Neural cell (in vitro differentiated cells): Measurements from ENCODE around the gene ABHD14A. TPM values are rescaled to one million over a fixed set of nuclear protein-coding genes. Genes with fewer than 3 reads are reported as not detected.

Experiments used
- H2AFZ ChIP-seq: fragments of 200-600, 300-800 bp; sonication (generic), shearing (Covaris generic); 2 replicates; pipeline ENCODE4 v1.6.0; 2014; ENCODE audit warnings: low read depth, mild to moderate bottlenecking, antibody characterized with exemption, low read length, moderate library complexity
- H3F3A ChIP-seq: fragments of 200-600 bp; shearing (Covaris generic); 2 replicates; pipeline ENCODE4 v1.6.1; 2016; ENCODE audit warnings: mild to moderate bottlenecking, moderate library complexity, mixed read lengths, antibody characterized with exemption, low read length; ENCODE audit not compliant: insufficient read depth, poor library complexity, severe bottlenecking
- H3K27ac ChIP-seq: fragments of 200-600, 300-800 bp; sonication (generic), shearing (Covaris generic); 2 replicates; pipeline ENCODE4 v1.5.1; 2014; ENCODE audit warnings: mild to moderate bottlenecking, low read length, moderate library complexity
- H3K27me3 ChIP-seq: fragments of 300-800, 200-600 bp; sonication (generic), shearing (Covaris generic); 2 replicates; pipeline ENCODE4 v1.6.0; 2014; ENCODE audit warnings: mild to moderate bottlenecking, low read depth, low read length, moderate library complexity; ENCODE audit not compliant: insufficient read depth
- H3K36me3 ChIP-seq: fragments of 300-800, 200-600 bp; sonication (generic), shearing (Covaris generic); 2 replicates; pipeline ENCODE4 v1.5.1; 2014; ENCODE audit warnings: mild to moderate bottlenecking, antibody characterized with exemption, low read length, moderate library complexity; ENCODE audit not compliant: insufficient read depth
- H3K4me2 ChIP-seq: fragments of 300-800, 200-600 bp; sonication (generic), shearing (Covaris generic); 2 replicates; pipeline ENCODE4 v1.6.0; 2014; ENCODE audit warnings: mild to moderate bottlenecking, low read length
- H3K4me3 ChIP-seq: fragments of 300-800, 200-600 bp; sonication (generic), shearing (Covaris generic); 2 replicates; pipeline ENCODE4 v1.5.1; 2014; ENCODE audit warnings: mild to moderate bottlenecking, low read length, moderate library complexity
- H3K79me2 ChIP-seq: fragments of 200-600 bp; shearing (Covaris generic); replicated peaks from 2 replicates; pipeline ENCODE4 v1.6.0; 2014; ENCODE audit warnings: mild to moderate bottlenecking, low read length, moderate library complexity; ENCODE audit not compliant: insufficient read depth
- H3K9ac ChIP-seq: fragments of 300-800, 200-600 bp; sonication (generic), shearing (Covaris generic); 2 replicates; pipeline ENCODE4 v1.6.1; 2016; ENCODE audit warnings: mild to moderate bottlenecking, low read length, mixed read lengths
- H3K9me2 ChIP-seq: fragments of 200-600 bp; shearing (Covaris generic); 2 replicates; pipeline ENCODE4 v1.6.1; 2016; ENCODE audit warnings: mild to moderate bottlenecking, low read length, mixed read lengths; ENCODE audit not compliant: insufficient read depth
- H3K9me3 ChIP-seq: fragments of 200-600, 300-800 bp; sonication (generic), shearing (Covaris generic); 2 replicates; pipeline ENCODE4 v1.6.1; 2016; ENCODE audit warnings: mild to moderate bottlenecking, mixed run types, low read length, moderate library complexity, mixed read lengths
- H4K20me1 ChIP-seq: fragments of 200-600 bp; shearing (Covaris generic); 2 replicates; pipeline ENCODE4 v1.6.1; 2016; ENCODE audit warnings: mild to moderate bottlenecking, mixed run types; ENCODE audit not compliant: insufficient read depth
- EP300 ChIP-seq: fragments of 450-650 bp; conservative IDR thresholded peaks from 2 replicates; pipeline ENCODE4 v1.6.1; 2014; ENCODE audit warnings: antibody characterized with exemption, mild to moderate bottlenecking, moderate library complexity; ENCODE audit not compliant: poor library complexity, severe bottlenecking
- EZH2 ChIP-seq: fragments of 200-600, 300-800 bp; shearing (Covaris generic), sonication (generic); IDR thresholded peaks from 2 replicates; pipeline ENCODE4 v1.6.1; 2014; ENCODE audit warnings: antibody characterized with exemption, low read length, borderline replicate concordance, mild to moderate bottlenecking; ENCODE audit not compliant: insufficient read depth, poor library complexity, severe bottlenecking
- MXI1 ChIP-seq: fragments of 450-650 bp; conservative IDR thresholded peaks from 2 replicates; pipeline ENCODE4 v1.6.1; 2014; ENCODE audit warnings: antibody characterized with exemption, mild to moderate bottlenecking; ENCODE audit not compliant: poor library complexity, severe bottlenecking
- POLR2AphosphoS5 ChIP-seq: IDR thresholded peaks from 2 replicates; pipeline ENCODE4 v1.6.1; 2012
- RAD21 ChIP-seq: fragments of 450-650 bp; conservative IDR thresholded peaks from 2 replicates; pipeline ENCODE4 v1.6.1; 2014; ENCODE audit warnings: antibody characterized with exemption, mild to moderate bottlenecking, moderate library complexity
- SMC3 ChIP-seq: fragments of 450-650 bp; conservative IDR thresholded peaks from 2 replicates; pipeline ENCODE4 v1.6.1; 2014; ENCODE audit warnings: antibody characterized with exemption, mild to moderate bottlenecking, moderate library complexity; ENCODE audit not compliant: poor library complexity
- TAF1 ChIP-seq: IDR thresholded peaks from 2 replicates; pipeline ENCODE4 v1.6.1; 2012; ENCODE audit warnings: low read depth
- polyA plus RNA-seq: library from polyadenylated mRNA; depleted of rRNA; stranded (reverse); fragments of >200 nt; gene quantifications from 2 replicates; pipeline ENCODE4 v1.2.3, GENCODE V29; 2014
- TF ChIP-seq, protein P1 (sequence below): IDR thresholded peaks from 2 replicates; pipeline ENCODE4 v1.6.1; 2012; ENCODE audit warnings: borderline replicate concordance
- TF ChIP-seq, protein P2 (sequence below): fragments of 450-650 bp; IDR thresholded peaks from 2 replicates; pipeline ENCODE4 v1.5.1; 2014; ENCODE audit warnings: antibody characterized with exemption, mild to moderate bottlenecking, moderate library complexity; ENCODE audit not compliant: poor library complexity, severe bottlenecking

ABHD14A gene
- polyA plus RNA-seq, 1 donor from 2014 or later = 57.8 TPM

DNA sequence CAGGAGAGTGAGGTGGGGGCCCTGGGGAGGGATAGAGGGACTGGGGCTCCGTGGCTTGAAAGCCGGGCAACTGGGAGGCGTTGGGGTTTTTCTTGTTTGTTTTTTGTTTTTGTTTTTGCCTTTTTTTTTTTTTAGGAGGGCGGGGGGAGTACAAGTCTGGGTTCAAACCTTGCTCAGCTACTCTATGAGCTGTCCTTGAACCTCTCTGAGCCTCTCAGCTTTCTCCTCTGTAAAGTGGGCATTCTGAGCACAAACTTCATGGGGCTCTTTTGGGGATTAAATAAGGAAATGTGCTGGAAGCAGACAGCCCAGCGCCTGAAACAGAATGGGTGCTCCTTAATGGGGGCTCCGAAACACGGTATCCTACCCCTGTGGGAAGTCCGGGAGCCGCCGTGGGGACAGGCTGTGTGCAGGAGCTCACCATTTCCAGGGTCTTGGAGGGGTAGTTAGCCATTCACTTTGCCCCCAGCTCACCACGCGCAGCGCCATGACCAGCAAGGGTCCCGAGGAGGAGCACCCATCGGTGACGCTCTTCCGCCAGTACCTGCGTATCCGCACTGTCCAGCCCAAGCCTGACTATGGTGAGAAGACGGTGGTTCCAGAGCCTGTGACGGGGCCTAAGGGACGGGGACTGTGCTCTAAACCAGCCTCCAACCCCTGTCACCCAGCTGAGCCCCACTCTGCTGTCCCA, 8.9 kb downstream of the ABHD14A start:
- no peak overlapping the region for H2AFZ ChIP-seq
- H4K20me1 ChIP-seq = no peaks in the 10 kb centered on the region
- no peaks in the 10 kb centered on the region for H3K36me3 ChIP-seq
- peak overlapping the region; percentile 59 for H3K4me3 ChIP-seq
- H3K79me2 ChIP-seq = no peaks in the 10 kb centered on the region
- no peaks in the 10 kb centered on the region for H3F3A ChIP-seq
- no peak overlapping the region for H3K27ac ChIP-seq
- H3K9me3 ChIP-seq = no peaks in the 10 kb centered on the region
- H3K9ac ChIP-seq = peak overlapping the region; percentile 46
- no peaks in the 10 kb centered on the region for H3K9me2 ChIP-seq
- TF ChIP-seq RAD21 = no peak
- TF ChIP-seq EP300 = no peak
- TF ChIP-seq, protein P1, sequence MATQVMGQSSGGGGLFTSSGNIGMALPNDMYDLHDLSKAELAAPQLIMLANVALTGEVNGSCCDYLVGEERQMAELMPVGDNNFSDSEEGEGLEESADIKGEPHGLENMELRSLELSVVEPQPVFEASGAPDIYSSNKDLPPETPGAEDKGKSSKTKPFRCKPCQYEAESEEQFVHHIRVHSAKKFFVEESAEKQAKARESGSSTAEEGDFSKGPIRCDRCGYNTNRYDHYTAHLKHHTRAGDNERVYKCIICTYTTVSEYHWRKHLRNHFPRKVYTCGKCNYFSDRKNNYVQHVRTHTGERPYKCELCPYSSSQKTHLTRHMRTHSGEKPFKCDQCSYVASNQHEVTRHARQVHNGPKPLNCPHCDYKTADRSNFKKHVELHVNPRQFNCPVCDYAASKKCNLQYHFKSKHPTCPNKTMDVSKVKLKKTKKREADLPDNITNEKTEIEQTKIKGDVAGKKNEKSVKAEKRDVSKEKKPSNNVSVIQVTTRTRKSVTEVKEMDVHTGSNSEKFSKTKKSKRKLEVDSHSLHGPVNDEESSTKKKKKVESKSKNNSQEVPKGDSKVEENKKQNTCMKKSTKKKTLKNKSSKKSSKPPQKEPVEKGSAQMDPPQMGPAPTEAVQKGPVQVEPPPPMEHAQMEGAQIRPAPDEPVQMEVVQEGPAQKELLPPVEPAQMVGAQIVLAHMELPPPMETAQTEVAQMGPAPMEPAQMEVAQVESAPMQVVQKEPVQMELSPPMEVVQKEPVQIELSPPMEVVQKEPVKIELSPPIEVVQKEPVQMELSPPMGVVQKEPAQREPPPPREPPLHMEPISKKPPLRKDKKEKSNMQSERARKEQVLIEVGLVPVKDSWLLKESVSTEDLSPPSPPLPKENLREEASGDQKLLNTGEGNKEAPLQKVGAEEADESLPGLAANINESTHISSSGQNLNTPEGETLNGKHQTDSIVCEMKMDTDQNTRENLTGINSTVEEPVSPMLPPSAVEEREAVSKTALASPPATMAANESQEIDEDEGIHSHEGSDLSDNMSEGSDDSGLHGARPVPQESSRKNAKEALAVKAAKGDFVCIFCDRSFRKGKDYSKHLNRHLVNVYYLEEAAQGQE = no peak
- TF ChIP-seq EZH2 = no peak
- no peak for TF ChIP-seq SMC3
- no peak for TF ChIP-seq MXI1
- H3K4me2 ChIP-seq = no peak overlapping the region
- H3K27me3 ChIP-seq = no peaks in the 10 kb centered on the region

DNA sequence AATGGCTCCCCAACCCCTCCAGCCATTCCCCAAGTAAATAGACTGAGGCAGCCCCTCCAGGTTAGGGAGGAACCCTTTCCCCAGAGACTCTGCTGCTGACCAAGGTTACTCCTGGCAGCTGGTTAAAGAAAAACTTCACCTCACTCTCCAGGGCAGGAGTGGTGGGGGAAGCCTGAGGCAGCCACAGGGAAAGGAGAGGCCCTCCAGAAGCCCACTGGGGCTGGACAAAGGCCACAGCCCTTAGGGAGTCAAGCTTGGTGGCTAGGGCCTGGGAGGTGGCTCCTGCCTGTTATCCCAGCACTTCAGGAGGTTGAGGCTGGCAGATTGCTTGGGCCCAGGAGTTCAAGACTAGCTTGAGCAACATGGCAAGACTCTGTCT, 9.4 kb downstream of the ABHD14A start:
- H3K4me3 ChIP-seq = no peak overlapping the region
- no peak overlapping the region for H3K27ac ChIP-seq
- no peaks in the 10 kb centered on the region for H3K9me2 ChIP-seq
- H2AFZ ChIP-seq = no peak overlapping the region
- H3K27me3 ChIP-seq = no peaks in the 10 kb centered on the region
- H4K20me1 ChIP-seq = no peaks in the 10 kb centered on the region
- TF ChIP-seq TAF1 (no peak), EP300 (no peak), SMC3 (no peak), RAD21 (no peak), MXI1 (no peak), POLR2AphosphoS5 (no peak), EZH2 (no peak)
- TF ChIP-seq, protein P1 = no peak
- TF ChIP-seq, protein P2, sequence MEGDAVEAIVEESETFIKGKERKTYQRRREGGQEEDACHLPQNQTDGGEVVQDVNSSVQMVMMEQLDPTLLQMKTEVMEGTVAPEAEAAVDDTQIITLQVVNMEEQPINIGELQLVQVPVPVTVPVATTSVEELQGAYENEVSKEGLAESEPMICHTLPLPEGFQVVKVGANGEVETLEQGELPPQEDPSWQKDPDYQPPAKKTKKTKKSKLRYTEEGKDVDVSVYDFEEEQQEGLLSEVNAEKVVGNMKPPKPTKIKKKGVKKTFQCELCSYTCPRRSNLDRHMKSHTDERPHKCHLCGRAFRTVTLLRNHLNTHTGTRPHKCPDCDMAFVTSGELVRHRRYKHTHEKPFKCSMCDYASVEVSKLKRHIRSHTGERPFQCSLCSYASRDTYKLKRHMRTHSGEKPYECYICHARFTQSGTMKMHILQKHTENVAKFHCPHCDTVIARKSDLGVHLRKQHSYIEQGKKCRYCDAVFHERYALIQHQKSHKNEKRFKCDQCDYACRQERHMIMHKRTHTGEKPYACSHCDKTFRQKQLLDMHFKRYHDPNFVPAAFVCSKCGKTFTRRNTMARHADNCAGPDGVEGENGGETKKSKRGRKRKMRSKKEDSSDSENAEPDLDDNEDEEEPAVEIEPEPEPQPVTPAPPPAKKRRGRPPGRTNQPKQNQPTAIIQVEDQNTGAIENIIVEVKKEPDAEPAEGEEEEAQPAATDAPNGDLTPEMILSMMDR = no peak
- no peaks in the 10 kb centered on the region for H3K36me3 ChIP-seq
- H3K4me2 ChIP-seq = no peak overlapping the region
- no peaks in the 10 kb centered on the region for H3K79me2 ChIP-seq
- H3F3A ChIP-seq = no peaks in the 10 kb centered on the region
- no peak overlapping the region for H3K9ac ChIP-seq
- no peaks in the 10 kb centered on the region for H3K9me3 ChIP-seq
